Transverse colon (tissue), 4 donors: ENCODE results near the gene PDGFD.

Source experiments
- CTCF ChIP-seq, 5 experiments: fragments of 200-600 bp in 3 of 5; fragments of 450-650 bp in 2 of 5; sonication (generic) in 3 of 5; IDR thresholded peaks; 1 replicate in 2 of 5; 2 replicates in 3 of 5; pipeline ENCODE4 v1.5.1; 2016 to 2017; ENCODE audit warnings: antibody characterized with exemption in 5 of 5, inconsistent platforms in 3 of 5, mild to moderate bottlenecking in 2 of 5, moderate library complexity in 1 of 5
- POLR2AphosphoS5 ChIP-seq, 3 donors: sonication (generic); formaldehyde crosslinking; IDR thresholded peaks; one replicate each; pipeline ENCODE4 v1.6.1; 2016; ENCODE audit warnings: antibody characterized with exemption in 3 of 3

- TF ChIP-seq POLR2AphosphoS5 (IDR thresholded peaks at IDR 0.05) (no peak), CTCF (IDR thresholded peaks at IDR 0.05) (no peak)
Observed at GRCh38 chr11:104076455-104076854, 87.5 kb downstream of the PDGFD start.
